ENCODE data around the gene TMEM134. TPM values are rescaled to one million over a fixed set of nuclear protein-coding genes. Genes with fewer than 3 reads are reported as not detected.

The TMEM134 gene
- total RNA-seq, 1 experiment from 2014 or later, result 47.5 TPM

GRCh38 chr11:67422891-67423290 is 46.2 kb downstream of the TMEM134 start:
- DNase-seq (ENCODE audit: low read depth), result no peak

- DNase-seq (ENCODE audit: low read depth), result no peak
These were observed 47.5 kb downstream of the TMEM134 start for GRCh38 chr11:67421430-67422031.

DNA sequence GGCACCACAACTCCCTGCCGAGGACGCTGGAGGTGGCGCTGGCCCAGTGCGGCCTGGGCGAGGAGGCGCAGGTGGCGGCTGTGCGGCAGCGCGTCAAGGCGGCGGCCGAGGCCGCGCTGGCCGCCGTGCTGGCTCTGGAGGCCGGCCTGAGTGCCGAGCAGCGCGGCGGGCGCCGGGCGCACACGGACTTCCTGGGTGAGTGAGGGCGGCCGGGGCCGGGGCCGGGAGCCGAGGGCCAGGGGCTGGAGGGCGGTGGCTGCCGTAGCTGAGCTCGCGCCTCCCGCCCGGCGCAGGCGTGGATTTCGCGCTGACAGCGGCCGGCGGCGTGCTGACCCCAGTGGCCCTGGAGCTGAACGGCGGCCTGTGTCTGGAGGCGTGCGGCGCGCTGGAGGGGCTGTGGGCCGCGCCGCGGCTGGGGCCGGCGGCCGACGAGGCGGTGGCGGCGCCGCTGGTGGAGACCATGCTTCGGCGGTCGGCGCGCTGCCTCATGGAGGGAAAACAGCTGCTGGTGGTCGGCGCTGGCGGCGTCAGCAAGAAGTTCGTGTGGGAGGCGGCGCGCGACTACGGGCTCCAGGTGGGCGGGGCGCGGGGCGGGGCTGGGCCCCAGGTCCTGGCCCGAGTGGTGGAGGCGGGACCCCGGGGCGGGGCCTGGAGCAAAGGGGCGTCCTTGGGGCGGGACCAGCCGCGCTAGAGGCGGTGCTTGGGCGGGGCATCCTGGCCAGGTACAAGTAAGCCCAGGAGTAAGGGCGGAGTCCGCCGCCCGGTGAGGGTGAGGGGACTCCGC is 48.2 kb downstream of the TMEM134 start:
- peak; percentile 87 for DNase-seq (ENCODE audit: low read depth)

GRCh38 chr11:67420147-67420645 is 48.9 kb downstream of the TMEM134 start:
- DNase-seq (ENCODE audit: low read depth), result no peak

- no peak for DNase-seq (ENCODE audit: low read depth)
These were observed 49.6 kb downstream of the TMEM134 start for GRCh38 chr11:67419325-67420049.

GRCh38 chr11:67418476-67419281 is 50.4 kb downstream of the TMEM134 start:
- peak; percentile 64 for DNase-seq (ENCODE audit: low read depth)

DNA sequence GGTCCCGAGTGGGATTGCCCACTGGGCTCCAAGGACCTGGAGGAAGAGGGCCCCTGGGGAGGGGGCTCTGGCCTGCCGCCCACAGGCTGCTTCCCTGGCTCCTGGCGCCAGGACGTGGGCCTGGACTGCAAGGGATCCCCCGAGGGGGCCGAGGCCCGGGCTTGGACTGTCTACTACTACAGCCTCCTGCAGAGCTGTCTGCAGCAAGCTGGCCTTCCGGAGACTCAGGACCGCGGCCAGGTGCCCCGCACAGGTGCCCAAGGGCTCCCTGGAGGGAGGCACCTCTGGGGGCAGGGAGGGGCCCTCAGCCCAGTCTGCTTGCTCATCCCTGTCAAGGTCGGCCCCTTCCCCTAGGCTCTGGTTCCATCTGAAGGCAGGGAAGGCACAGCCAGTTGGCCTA is 51.6 kb downstream of the TMEM134 start:
- DNase-seq (ENCODE audit: low read depth), result no peak

DNA sequence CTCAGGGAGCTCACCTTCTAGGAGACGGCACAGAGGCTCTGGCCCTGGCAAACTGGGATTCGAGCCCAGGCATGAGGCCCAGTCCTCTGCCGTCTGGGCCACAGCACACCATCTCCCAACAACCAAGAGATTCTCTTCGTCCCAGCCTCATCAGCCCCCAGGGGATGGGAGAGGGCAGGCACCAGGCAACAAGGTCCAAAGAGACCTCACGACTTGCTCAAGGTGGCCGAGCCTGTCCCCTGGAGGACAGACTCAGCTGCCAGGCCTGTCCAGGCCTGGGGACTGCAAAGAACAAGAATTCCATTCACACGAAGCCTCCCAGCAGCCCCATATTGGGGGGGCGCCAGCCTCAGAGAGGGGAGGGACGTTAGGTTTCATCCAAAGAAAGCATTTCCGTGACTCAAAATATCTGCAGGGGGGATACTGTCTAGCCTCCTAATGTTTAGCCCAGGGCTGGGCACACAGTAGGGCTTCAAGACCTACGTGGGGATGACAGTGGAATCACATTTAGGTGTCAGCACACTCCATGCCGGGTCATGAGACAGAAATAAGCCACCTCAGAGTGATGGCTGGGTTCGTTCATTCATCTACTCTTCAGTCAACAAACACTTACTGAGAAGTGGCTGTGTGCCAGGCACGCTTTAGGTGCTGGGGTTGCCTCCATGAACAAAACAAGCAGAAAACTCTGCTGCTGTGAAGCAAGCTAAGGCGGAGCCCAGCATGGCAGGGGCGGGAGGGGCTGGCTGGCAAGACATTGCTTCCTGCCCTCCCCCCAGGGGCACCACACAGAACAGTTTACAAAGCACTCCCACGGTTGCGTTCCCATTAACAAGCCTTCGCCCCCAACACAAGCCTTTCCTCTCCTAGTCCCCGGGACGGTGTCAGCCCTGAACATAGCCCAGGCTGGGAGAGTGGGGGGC is 52.4 kb downstream of the TMEM134 start:
- DNase-seq (ENCODE audit: low read depth), result peak; percentile 28

DNA sequence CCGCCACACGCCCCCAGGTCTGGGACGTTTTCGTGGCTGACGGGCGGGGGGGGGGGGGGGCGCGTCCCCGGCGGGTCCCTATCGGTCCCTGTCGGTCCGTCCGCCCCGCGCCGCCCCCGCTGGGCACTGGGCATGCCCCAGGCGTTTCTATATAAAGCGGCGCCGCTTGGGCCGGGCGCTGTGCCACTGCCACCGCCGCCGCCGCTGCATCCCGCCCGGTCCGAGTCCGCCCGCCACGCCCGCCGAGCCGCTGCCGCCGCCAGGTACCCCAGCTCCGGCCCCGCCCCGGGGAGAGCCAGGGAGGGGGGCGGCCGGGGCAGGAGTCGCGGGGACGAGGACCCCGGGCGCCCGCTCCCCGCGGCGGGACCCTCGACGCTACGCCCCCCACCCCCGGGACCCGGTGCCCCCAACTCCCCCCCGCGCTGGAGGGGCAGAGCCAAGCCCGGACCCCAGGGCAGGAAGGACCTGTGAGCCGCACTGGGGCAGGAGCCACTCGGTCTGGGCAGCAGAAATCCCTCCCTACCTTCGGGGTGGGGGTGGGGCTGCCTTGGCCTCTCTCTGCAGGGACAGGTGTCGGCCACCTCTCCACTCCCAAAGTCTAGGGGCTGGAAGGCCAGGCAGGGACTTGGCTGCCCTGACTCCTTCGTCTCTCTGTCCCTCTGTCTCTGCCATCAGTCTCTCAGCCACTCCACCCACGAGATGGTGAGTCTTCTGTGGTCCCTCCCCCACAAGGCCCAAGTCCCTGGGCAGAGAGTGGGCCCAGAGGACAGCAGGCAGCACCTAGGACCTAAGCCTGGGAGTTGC is 53.3 kb downstream of the TMEM134 start, which contains the start of gene CARNS1:
CARNS1 (plus strand) TSS at position 178 of the 804 bp plus-strand sequence; CDS start at position 700, 522 bp downstream.
- no peak for DNase-seq (ENCODE audit: low read depth)

- DNase-seq (ENCODE audit: low read depth), result no peak
These were observed 55.7 kb downstream of the TMEM134 start for GRCh38 chr11:67413266-67413849.

- DNase-seq (ENCODE audit: low read depth), result peak; percentile 17
These were observed 56.4 kb downstream of the TMEM134 start for GRCh38 chr11:67412495-67413179.

DNA sequence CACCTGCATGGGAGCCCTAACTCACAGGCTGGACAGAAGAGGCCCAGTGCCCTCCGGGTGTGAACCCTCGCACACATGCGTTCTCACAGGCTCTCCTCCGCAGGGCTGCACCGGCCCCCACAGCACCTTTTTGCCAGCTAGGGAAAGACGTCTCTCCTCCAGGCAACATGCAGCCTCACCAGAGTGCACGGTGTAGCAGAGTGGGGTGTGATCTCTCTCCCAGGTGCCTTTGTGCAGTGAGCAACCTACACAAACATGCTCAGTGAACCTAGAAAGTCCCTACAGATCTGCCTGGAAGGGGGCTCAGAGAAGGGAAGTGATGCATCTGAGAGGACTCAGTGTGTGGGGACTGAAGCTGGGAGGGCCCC is 57.3 kb downstream of the TMEM134 start:
- no peak for DNase-seq (ENCODE audit: low read depth)

Other genes with a start within 250 kb of the TMEM134 start
- gene GRK2, start 202.8 kb downstream of the TMEM134 start, total RNA-seq (2014; rRNA removed), result 62.6 and 69.3 TPM in 2 replicates
- 31.3 and 42.1 TPM in 2 replicates for gene ANKRD13D, start 179.9 kb downstream of the TMEM134 start, total RNA-seq (2014; rRNA removed)
- 10.8 and 19.0 TPM in 2 replicates for gene SSH3, start 165.7 kb downstream of the TMEM134 start, total RNA-seq (2014; rRNA removed)
- 114 and 138 TPM in 2 replicates for gene POLD4, start 115.7 kb downstream of the TMEM134 start, total RNA-seq (2014; rRNA removed)
- gene CLCF1, start 95.7 kb downstream of the TMEM134 start, total RNA-seq (2014; rRNA removed), result 16.1 and 19.8 TPM in 2 replicates
- 6.7 and 12.3 TPM in 2 replicates for gene RAD9A, start 77.3 kb downstream of the TMEM134 start, total RNA-seq (2014; rRNA removed)
- gene PPP1CA, start 67.4 kb downstream of the TMEM134 start, total RNA-seq (2014; rRNA removed), result 239 and 247 TPM in 2 replicates
- gene TBC1D10C, start 65.2 kb downstream of the TMEM134 start, total RNA-seq (2014; rRNA removed), result not detected in 2 replicates
- gene CARNS1, start 53.6 kb downstream of the TMEM134 start, total RNA-seq (2014; rRNA removed), result 0.32 and 0.40 TPM in 2 replicates
- gene RPS6KB2, start 40.8 kb downstream of the TMEM134 start, total RNA-seq (2014; rRNA removed), result 56.1 and 83.8 TPM in 2 replicates
- 0.38 and 0.75 TPM in 2 replicates for gene PTPRCAP, start 31.6 kb downstream of the TMEM134 start, total RNA-seq (2014; rRNA removed)
- 85.9 and 105 TPM in 2 replicates for gene CORO1B, start 25.8 kb downstream of the TMEM134 start, total RNA-seq (2014; rRNA removed)
- gene GPR152, start 16.5 kb downstream of the TMEM134 start, total RNA-seq (2014; rRNA removed), result not detected in 2 replicates
- gene CABP4, start 13.9 kb downstream of the TMEM134 start, total RNA-seq (2014; rRNA removed), result 1.2 and 3.1 TPM in 2 replicates
- 73.5 and 78.2 TPM in 2 replicates for gene AIP, start 13.8 kb upstream of the TMEM134 start, total RNA-seq (2014; rRNA removed)
- 34.5 and 41.2 TPM in 2 replicates for gene PITPNM1, start 36.1 kb upstream of the TMEM134 start, total RNA-seq (2014; rRNA removed)
- 31.9 and 34.0 TPM in 2 replicates for gene CDK2AP2, start 38.9 kb upstream of the TMEM134 start, total RNA-seq (2014; rRNA removed)
- not detected in 2 replicates for gene CABP2, start 54.2 kb upstream of the TMEM134 start, total RNA-seq (2014; rRNA removed)
- gene GSTP1, start 114.6 kb upstream of the TMEM134 start, total RNA-seq (2014; rRNA removed), result 446 and 608 TPM in 2 replicates
- 192 and 232 TPM in 2 replicates for gene NDUFV1, start 137.7 kb upstream of the TMEM134 start, total RNA-seq (2014; rRNA removed)
- gene NUDT8, start 160.7 kb upstream of the TMEM134 start, total RNA-seq (2014; rRNA removed), result 7.5 and 19.8 TPM in 2 replicates
- not detected in 2 replicates for gene TBX10, start 170.5 kb upstream of the TMEM134 start, total RNA-seq (2014; rRNA removed)
- gene ACY3, start 181.5 kb upstream of the TMEM134 start, total RNA-seq (2014; rRNA removed), result 0.23 TPM in 1 of 2 replicates, not detected in the other
- gene ALDH3B2, start 205.4 kb upstream of the TMEM134 start, total RNA-seq (2014; rRNA removed), result not detected in 2 replicates